ENCODE data around the gene CRIP1. TPM values are rescaled to one million over a fixed set of nuclear protein-coding genes. Genes with fewer than 3 reads are reported as not detected.

Gene CRIP1
- total and polyA plus RNA-seq, 10 of the 15 experiments (the other 5 are each of a cell fraction or from before 2014, with no cell fraction given): 66.8 to 259 (median 154) TPM

DNA sequence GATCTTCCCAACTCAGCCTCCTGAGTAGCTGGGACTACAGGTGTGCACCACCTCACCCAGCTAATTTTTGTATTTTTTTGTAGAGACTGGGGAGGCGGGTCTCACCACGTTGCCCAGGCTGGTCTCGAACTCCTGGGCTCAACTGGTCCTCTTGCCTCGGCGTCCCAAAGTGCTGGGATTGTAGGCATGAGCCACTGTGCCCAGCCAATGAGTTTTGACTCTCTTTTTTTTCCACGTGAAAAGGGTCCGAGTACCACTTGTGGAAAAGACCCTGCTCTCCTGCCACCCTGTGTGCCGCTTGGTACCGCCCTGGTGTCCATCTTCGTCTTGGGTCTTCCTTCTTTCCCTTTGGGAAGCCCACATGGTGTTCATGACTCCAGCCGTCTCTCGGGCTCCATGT is 21.9 kb downstream of the CRIP1 start (continued):
- TF ChIP-seq, protein P1, sequence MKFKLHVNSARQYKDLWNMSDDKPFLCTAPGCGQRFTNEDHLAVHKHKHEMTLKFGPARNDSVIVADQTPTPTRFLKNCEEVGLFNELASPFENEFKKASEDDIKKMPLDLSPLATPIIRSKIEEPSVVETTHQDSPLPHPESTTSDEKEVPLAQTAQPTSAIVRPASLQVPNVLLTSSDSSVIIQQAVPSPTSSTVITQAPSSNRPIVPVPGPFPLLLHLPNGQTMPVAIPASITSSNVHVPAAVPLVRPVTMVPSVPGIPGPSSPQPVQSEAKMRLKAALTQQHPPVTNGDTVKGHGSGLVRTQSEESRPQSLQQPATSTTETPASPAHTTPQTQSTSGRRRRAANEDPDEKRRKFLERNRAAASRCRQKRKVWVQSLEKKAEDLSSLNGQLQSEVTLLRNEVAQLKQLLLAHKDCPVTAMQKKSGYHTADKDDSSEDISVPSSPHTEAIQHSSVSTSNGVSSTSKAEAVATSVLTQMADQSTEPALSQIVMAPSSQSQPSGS (IDR thresholded peaks at IDR 0.05; ENCODE audit: low read length): no peak
- TF ChIP-seq SMARCA5 (IDR thresholded peaks at IDR 0.05) (no peak), ZZZ3 (IDR thresholded peaks at IDR 0.05; ENCODE audit: control insufficient read depth, insufficient read length, low read depth) (no peak)

DNA sequence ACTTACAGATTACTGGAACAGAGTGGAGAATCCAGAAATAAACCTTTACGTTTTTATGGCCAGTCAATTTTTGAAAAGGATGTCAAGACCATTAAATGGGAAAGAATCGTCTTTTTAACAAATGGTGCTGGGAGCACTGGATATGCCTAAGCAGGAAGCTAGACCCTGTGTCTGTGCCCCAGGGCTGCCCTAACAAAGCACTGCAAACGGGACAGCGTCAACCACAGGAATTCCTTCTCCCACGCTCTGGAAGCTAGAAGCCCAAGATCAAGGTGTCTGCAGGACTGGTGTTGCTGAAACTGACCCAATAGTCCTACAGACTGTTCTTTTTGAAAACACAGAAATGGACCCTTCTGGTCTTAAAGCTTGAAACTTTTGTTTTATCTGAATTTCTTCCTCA is 30.4 kb downstream of the CRIP1 start:
- Histone ChIP-seq H3K4me1 (ENCODE audit: control insufficient read depth, insufficient read depth, low read length) (no peaks in the 10 kb centered on the region), H2AFZ (ENCODE audit: control insufficient read depth, low read depth, low read length) (no peak overlapping the region), H3K9ac (ENCODE audit: control insufficient read depth, insufficient read depth, low read length) (no peak overlapping the region), H3K27ac (ENCODE audit: control insufficient read depth, insufficient read depth) (no peak overlapping the region), H4K20me1 (ENCODE audit: control insufficient read depth, insufficient read depth) (no peaks in the 10 kb centered on the region), H3K79me2 (ENCODE audit: control insufficient read depth, insufficient read depth, low read length) (no peaks in the 10 kb centered on the region), H3K4me3 (no peak overlapping the region), H3K4me2 (ENCODE audit: control insufficient read depth, insufficient read depth) (no peak overlapping the region), H3K9me3 (replicated peaks; ENCODE audit: control insufficient read depth, insufficient read depth, low read length) (no peaks in the 10 kb centered on the region; the same call in 2 of the 3 replicates), H3K36me3 (ENCODE audit: control insufficient read depth in 2 of 2, insufficient read depth in 2 of 2, low read length in 1 of 2) (no peaks in the 10 kb centered on the region), H3K27me3 (replicated peaks in 1 of 2; ENCODE audit: control insufficient read depth in 2 of 2, insufficient read depth in 2 of 2, low read length in 1 of 2) (peaks cover 0 to 3% of the 10 kb centered on the region in 2 experiments; a peak in 1 of 4 replicates)
- in situ Hi-C loops (cut with MboI) (loop anchor here (5.0 kb wide), 1 partner anchor 60 kb away; no protein-coding TSS in a partner anchor), intact Hi-C loops (cut with micrococcal nuclease; ENCODE audit: unreplicated experiment) (no loop called here)
- CTCF ChIA-PET: interaction anchor here (0.8 to 1.0 kb wide), 2 partner anchors 11 to 35 kb away, joined by 3 read pairs; no protein-coding TSS in a partner anchor
- SMC1A ChIA-PET (ENCODE audit: uncharacterized antibody, unreplicated experiment): no interaction called here
- RAD21 ChIA-PET (ENCODE audit: unreplicated experiment): no interaction called here
- DNase-seq (ENCODE audit: low read depth, low spot score) (no peak), ATAC-seq (no peak), FAIRE-seq (no peak)
- TF ChIP-seq PAX5 (IDR thresholded peaks at IDR 0.05; ENCODE audit: borderline replicate concordance, low read depth, low read length) (no peak), CREB1 (IDR thresholded peaks at IDR 0.05; ENCODE audit: low read depth) (no peak)
- POLR2A ChIA-PET: no interaction called here
- WGBS (ENCODE audit: insufficient coverage, insufficient replicate concordance, low lambda C conversion rate, missing lambda C conversion rate): 34% methylated on average over 5 of the region's 5 CpGs
- BruUV-seq (replicated peaks): no TSS peak

Data from GM12878 (cell line).